ENCODE measurements around the gene GHITM. TPM values are rescaled to one million over a fixed set of nuclear protein-coding genes. Genes with fewer than 3 reads are reported as not detected.

GHITM gene
- total RNA-seq, 2 donors from 2014 or later = 84.5 to 85.8 TPM

- no peak overlapping the region for H3K4me3 Mint-ChIP-seq
- TF ChIP-seq CTCF (conservative IDR thresholded peaks at IDR 0.05) = no peak
- H3K9ac ChIP-seq (ENCODE audit: extremely low read depth, low read length, poor library complexity, severe bottlenecking) = no peak overlapping the region
- H3K4me1 Mint-ChIP-seq = peaks cover 11% of the 10 kb centered on the region
- H3K36me3 Mint-ChIP-seq (ENCODE audit: low read depth) = peaks cover 8% of the 10 kb centered on the region
- no peak for DNase-seq
- H3K4me1 ChIP-seq (ENCODE audit: control insufficient read depth, insufficient read depth, low read length) = no peaks in the 10 kb centered on the region
- no peaks in the 10 kb centered on the region for H3K9me3 ChIP-seq (ENCODE audit: control insufficient read depth, low read length)
- H3K4me3 ChIP-seq (ENCODE audit: low read length) = no peak overlapping the region
- WGBS, 2 experiments (ENCODE audit: insufficient coverage in 1 of 2, insufficient read length in 1 of 2) = 89 to 90% methylated on average over 1 to 2 of the region's 2 CpGs
- no peak overlapping the region for H3K27ac Mint-ChIP-seq
- no peaks in the 10 kb centered on the region for H3K9me3 Mint-ChIP-seq
- H3K36me3 ChIP-seq (ENCODE audit: control insufficient read depth, insufficient read depth, low read length) = peaks cover 9% of the 10 kb centered on the region
- H3K27ac ChIP-seq (ENCODE audit: low read depth, low read length) = no peak overlapping the region
- H3K27me3 Mint-ChIP-seq (ENCODE audit: insufficient read depth) = peaks cover 15% of the 10 kb centered on the region
- H3K27me3 ChIP-seq (ENCODE audit: control insufficient read depth, insufficient read depth, low read length, poor library complexity, severe bottlenecking) = peaks cover 10% of the 10 kb centered on the region
These were observed 1.5 kb upstream of the GHITM start for GRCh38 chr10:84137811-84138210.

DNA sequence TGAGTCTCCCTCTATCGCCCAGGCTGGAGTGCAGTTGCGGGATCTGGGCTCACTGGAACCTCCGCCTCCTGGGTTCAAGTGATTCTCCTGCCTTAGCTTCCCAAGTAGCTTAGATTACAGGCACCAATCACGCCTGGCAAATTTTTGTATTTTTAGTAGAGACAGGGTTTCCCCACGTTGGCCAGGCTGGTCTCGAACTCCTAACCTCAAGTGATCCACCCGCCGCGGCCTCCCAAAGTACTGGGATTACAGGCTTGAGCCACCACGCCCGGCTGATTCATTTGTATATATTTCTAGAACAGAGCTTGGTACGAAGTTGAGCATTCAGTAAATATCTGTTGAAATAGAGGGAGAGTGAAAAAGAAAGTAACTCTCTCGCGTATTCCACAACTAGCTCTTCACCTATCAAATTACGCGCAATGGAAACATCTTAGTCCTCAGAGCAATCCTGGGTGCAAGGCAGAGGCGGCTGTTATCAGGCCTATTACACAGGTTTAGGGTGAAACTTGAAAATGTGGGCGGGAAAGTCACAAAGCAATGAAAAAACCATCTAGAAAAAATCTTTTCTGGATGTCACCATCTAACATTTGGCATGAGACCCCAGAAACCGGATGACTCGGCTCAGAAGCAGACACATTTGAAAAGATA lies 707 bp upstream of the GHITM start:
- Histone ChIP-seq H3K27me3 (ENCODE audit: control insufficient read depth, insufficient read depth, low read length, poor library complexity, severe bottlenecking) (peaks cover 4% of the 10 kb centered on the region), H3K4me3 (ENCODE audit: low read length) (peak overlapping the region; percentile 80), H3K36me3 (ENCODE audit: control insufficient read depth, insufficient read depth, low read length) (peaks cover 17% of the 10 kb centered on the region), H3K9me3 (ENCODE audit: control insufficient read depth, low read length) (no peaks in the 10 kb centered on the region), H3K9ac (ENCODE audit: extremely low read depth, low read length, poor library complexity, severe bottlenecking) (peak overlapping the region; percentile 89), H3K27ac (ENCODE audit: low read depth, low read length) (no peak overlapping the region), H3K4me1 (ENCODE audit: control insufficient read depth, insufficient read depth, low read length) (no peaks in the 10 kb centered on the region)
- Mint-ChIP-seq H3K36me3 (ENCODE audit: low read depth) (peaks cover 16% of the 10 kb centered on the region), H3K27me3 (ENCODE audit: insufficient read depth) (peaks cover 9% of the 10 kb centered on the region), H3K9me3 (no peaks in the 10 kb centered on the region), H3K4me3 (peak overlapping the region; percentile 97), H3K4me1 (peaks cover 11% of the 10 kb centered on the region), H3K27ac (peak overlapping the region; percentile 98)
- TF ChIP-seq CTCF (conservative IDR thresholded peaks at IDR 0.05) = no peak
- WGBS, 2 experiments (ENCODE audit: insufficient coverage in 1 of 2, insufficient read length in 1 of 2) = 86 to 93% methylated on average over 7 to 20 of the region's 20 CpGs
- DNase-seq = no peak

DNA sequence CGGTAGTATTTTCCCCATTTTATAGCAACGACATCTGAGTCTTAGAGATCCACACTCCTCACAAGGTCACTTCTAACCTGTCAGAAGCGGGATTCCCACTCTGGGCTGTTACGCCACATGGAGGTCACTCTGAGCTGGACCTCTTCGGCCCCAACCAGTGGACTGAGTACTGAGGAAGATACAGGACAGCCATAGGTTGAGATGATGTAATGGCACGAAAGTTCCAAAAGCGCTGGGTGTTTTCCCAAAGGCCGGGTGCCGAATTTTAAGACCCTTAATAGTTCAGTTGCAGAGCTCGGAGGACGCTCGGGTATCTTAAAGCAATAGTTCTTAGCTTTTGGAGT lies 699 bp downstream of the GHITM start:
- TF ChIP-seq CTCF (conservative IDR thresholded peaks at IDR 0.05) = no peak
- peak overlapping the region; percentile 89 for H3K27ac ChIP-seq (ENCODE audit: low read depth, low read length)
- 11 to 12% methylated on average over 9 to 12 of the region's 12 CpGs for WGBS, 2 experiments (ENCODE audit: insufficient coverage in 1 of 2, insufficient read length in 1 of 2)
- H3K4me1 Mint-ChIP-seq = peaks cover 11% of the 10 kb centered on the region
- H3K9me3 ChIP-seq (ENCODE audit: control insufficient read depth, low read length) = no peaks in the 10 kb centered on the region
- no peaks in the 10 kb centered on the region for H3K4me1 ChIP-seq (ENCODE audit: control insufficient read depth, insufficient read depth, low read length)
- H3K9me3 Mint-ChIP-seq = no peaks in the 10 kb centered on the region
- peaks cover 27% of the 10 kb centered on the region for H3K36me3 Mint-ChIP-seq (ENCODE audit: low read depth)
- H3K27ac Mint-ChIP-seq = peak overlapping the region; percentile 98
- peaks cover 6% of the 10 kb centered on the region for H3K27me3 Mint-ChIP-seq (ENCODE audit: insufficient read depth)
- peaks cover 30% of the 10 kb centered on the region for H3K36me3 ChIP-seq (ENCODE audit: control insufficient read depth, insufficient read depth, low read length)
- peak overlapping the region; percentile 89 for H3K9ac ChIP-seq (ENCODE audit: extremely low read depth, low read length, poor library complexity, severe bottlenecking)
- DNase-seq = peak; percentile 51
- H3K4me3 ChIP-seq (ENCODE audit: low read length) = peak overlapping the region; percentile 91
- peak overlapping the region; percentile 97 for H3K4me3 Mint-ChIP-seq
- H3K27me3 ChIP-seq (ENCODE audit: control insufficient read depth, insufficient read depth, low read length, poor library complexity, severe bottlenecking) = no peaks in the 10 kb centered on the region

Measured in endodermal cell (in vitro differentiated cells).